Upper lobe of left lung (tissue), 4 donors: ENCODE data around the gene GH2.

Experiments used
- CTCF ChIP-seq, 6 experiments: fragments of 450-650 bp in 4 of 6; fragments of 200-600 bp in 2 of 6; sonication (generic) in 2 of 6; IDR thresholded peaks; one replicate each; pipeline ENCODE4 v1.5.1; 2016 to 2019; ENCODE audit warnings: antibody characterized with exemption in 6 of 6
- POLR2AphosphoS5 ChIP-seq, 2 donors: sonication (generic); formaldehyde crosslinking; IDR thresholded peaks; one replicate each; pipeline ENCODE4 v1.5.1; 2017; ENCODE audit warnings: antibody characterized with exemption in 2 of 2

DNA sequence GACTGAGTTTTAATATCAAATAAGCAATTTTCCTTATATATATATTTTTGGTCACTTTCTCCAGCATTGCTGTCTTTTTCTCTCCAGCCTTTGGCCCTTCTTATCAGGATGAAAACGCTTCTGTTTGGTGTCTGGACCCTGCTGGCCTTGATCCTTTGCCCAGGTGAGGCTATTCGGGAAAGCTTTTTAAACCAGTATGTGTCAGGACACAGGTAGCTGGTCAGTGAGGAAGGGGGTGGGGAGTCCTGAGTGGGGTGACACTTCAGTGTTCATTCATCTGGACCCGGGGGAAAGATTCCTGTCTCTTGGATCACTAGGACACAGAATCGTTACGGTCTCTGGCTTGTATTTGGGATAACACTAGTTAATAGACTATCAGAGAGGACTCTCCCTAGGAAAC lies 27.0 kb downstream of the GH2 start:
- TF ChIP-seq POLR2AphosphoS5 (IDR thresholded peaks at IDR 0.05) (no peak), CTCF (IDR thresholded peaks at IDR 0.05) (no peak)
